CD14-positive monocyte (primary cell): ENCODE measurements around the gene MYLK2. TPM values are rescaled to one million over a fixed set of nuclear protein-coding genes. Genes with fewer than 3 reads are reported as not detected.

Experiments
- DNase-seq, 3 donors: peaks; one replicate each; pipeline ENCODE4 v3.0.0-alpha.2; 2011 to 2022
- H2AFZ ChIP-seq: 2 replicates; pipeline ENCODE4 v1.6.0; 2012; ENCODE audit warnings: mild to moderate bottlenecking, low read depth, low read length, inconsistent platforms; ENCODE audit not compliant: insufficient read depth, poor library complexity, severe bottlenecking
- H3K27ac ChIP-seq, 2 donors: 1 replicate in 1 of 2; 2 replicates in 1 of 2; pipeline ENCODE4 v1.5.1; 2012 to 2013; ENCODE audit warnings: low read length in 2 of 2, control low read depth in 1 of 2, inconsistent platforms in 1 of 2, low read depth in 1 of 2, mild to moderate bottlenecking in 1 of 2
- H3K27me3 ChIP-seq, 2 donors: one replicate each; pipeline versions ENCODE4 v1.6.0 to v1.6.1; 2011 to 2013; ENCODE audit warnings: low read length in 2 of 2; ENCODE audit not compliant: control insufficient read depth in 2 of 2, insufficient read depth in 2 of 2
- H3K36me3 ChIP-seq, 2 donors: replicated peaks in 1 of 2; 1 replicate in 1 of 2; 2 replicates in 1 of 2; pipeline versions ENCODE4 v1.5.1 to v1.6.1; 2012 to 2013; ENCODE audit warnings: low read length in 2 of 2, control low read depth in 1 of 2, inconsistent platforms in 1 of 2, mild to moderate bottlenecking in 1 of 2; ENCODE audit not compliant: insufficient read depth in 2 of 2, control insufficient read depth in 1 of 2
- H3K4me1 ChIP-seq, 2 donors: 1 replicate in 1 of 2; 2 replicates in 1 of 2; pipeline versions ENCODE4 v1.5.1 to v1.6.1; 2012 to 2013; ENCODE audit warnings: low read length in 2 of 2, control low read depth in 1 of 2, inconsistent platforms in 1 of 2, mild to moderate bottlenecking in 1 of 2, moderate library complexity in 1 of 2; ENCODE audit not compliant: insufficient read depth in 2 of 2, control insufficient read depth in 1 of 2
- H3K4me2 ChIP-seq: replicated peaks from 2 replicates; pipeline ENCODE3; 2012; ENCODE audit warnings: low read length, moderate library complexity, mild to moderate bottlenecking; ENCODE audit not compliant: poor library complexity, severe bottlenecking; ENCODE audit errors: extremely low read depth
- H3K4me3 ChIP-seq, 3 experiments: fragments of 200-600 bp in 1 of 3; sonication (generic) in 1 of 3; replicated peaks in 1 of 3; 1 replicate in 2 of 3; 2 replicates in 1 of 3; pipeline ENCODE4 v1.5.1; 2011 to 2013; ENCODE audit warnings: low read length in 3 of 3, mild to moderate bottlenecking in 3 of 3, control low read depth in 2 of 3, low read depth in 2 of 3, inconsistent platforms in 1 of 3, moderate library complexity in 1 of 3
- H3K79me2 ChIP-seq: 2 replicates; pipeline ENCODE4 v1.6.0; 2012; ENCODE audit warnings: mild to moderate bottlenecking, control low read depth, inconsistent platforms, low read length, moderate library complexity; ENCODE audit not compliant: insufficient read depth
- H3K9ac ChIP-seq: 2 replicates; pipeline ENCODE4 v1.6.0; 2017; ENCODE audit warnings: low read length, mild to moderate bottlenecking; ENCODE audit not compliant: insufficient read depth, poor library complexity, severe bottlenecking
- H3K9me3 ChIP-seq, 2 donors: replicated peaks in 1 of 2; 1 replicate in 1 of 2; 2 replicates in 1 of 2; pipeline versions ENCODE4 v1.5.1 to v1.6.1; 2012 to 2013; ENCODE audit warnings: low read length in 2 of 2, control low read depth in 1 of 2; ENCODE audit not compliant: control insufficient read depth in 1 of 2, insufficient read depth in 1 of 2
- H4K20me1 ChIP-seq: 2 replicates; pipeline ENCODE4 v1.6.0; 2012; ENCODE audit warnings: mild to moderate bottlenecking, low read length, control low read depth, moderate library complexity; ENCODE audit not compliant: insufficient read depth
- H3K27ac Mint-ChIP-seq, 7 donors: one replicate each; pipeline ENCODE4 v1.8.0; 2020; ENCODE audit warnings: mild to moderate bottlenecking in 7 of 7, mixed read lengths in 7 of 7, moderate library complexity in 6 of 7, inconsistent platforms in 2 of 7
- H3K27me3 Mint-ChIP-seq, 3 donors: one replicate each; pipeline ENCODE4 v1.8.0; 2021 to 2022; ENCODE audit warnings: low read depth in 3 of 3, mild to moderate bottlenecking in 3 of 3, mixed read lengths in 3 of 3, moderate library complexity in 3 of 3, inconsistent platforms in 1 of 3
- H3K36me3 Mint-ChIP-seq, 2 donors: one replicate each; pipeline ENCODE4 v1.8.0; 2020; ENCODE audit warnings: mixed read lengths in 2 of 2, inconsistent platforms in 1 of 2, mild to moderate bottlenecking in 1 of 2
- H3K4me1 Mint-ChIP-seq: one replicate; pipeline ENCODE4 v1.8.0; 2020; ENCODE audit warnings: mild to moderate bottlenecking, mixed read lengths
- H3K4me3 Mint-ChIP-seq, 2 donors: one replicate each; pipeline ENCODE4 v1.8.0; 2020; ENCODE audit warnings: mild to moderate bottlenecking in 2 of 2, mixed read lengths in 2 of 2, moderate library complexity in 1 of 2
- H3K9me3 Mint-ChIP-seq, 7 donors: one replicate each; pipeline ENCODE4 v1.8.0; 2020 to 2022; ENCODE audit warnings: mixed read lengths in 7 of 7, mild to moderate bottlenecking in 6 of 7, moderate library complexity in 6 of 7, inconsistent platforms in 2 of 7
- CTCF ChIP-seq: fragments of 200-600 bp; IDR thresholded peaks from one replicate; pipeline ENCODE4 v1.8.0; 2022; ENCODE audit warnings: antibody characterized with exemption, mild to moderate bottlenecking
- WGBS: methylation state at CpG from one replicate; pipeline ENCODE4 v1.1.5; 2013; ENCODE audit warnings: missing lambda C conversion rate; ENCODE audit not compliant: insufficient coverage; 5-methylcytosine and 5-hydroxymethylcytosine counted together
- intact Hi-C, 2 donors: fragments of 100-400 bp; cut with micrococcal nuclease; formaldehyde crosslinking; loops; one replicate each; pipeline versions ENCODE4 v1.15.0 to v1.15.1; 2023
- polyA plus RNA-seq, 3 donors: library from polyadenylated mRNA; depleted of rRNA in 1 of 3; unstranded in 2 of 3; stranded (reverse) in 1 of 3; fragments of 300-500 nt in 2 of 3; fragments of >200 nt in 1 of 3; fragmentation: Illumina TruSeq in 2 of 3; gene quantifications; 1 replicate in 2 of 3; 2 replicates in 1 of 3; pipeline ENCODE4 v1.2.3, GENCODE V29; 2012 to 2021

The MYLK2 gene
- polyA plus RNA-seq, 3 donors = not detected

GRCh38 chr20:31829731-31830130 is 10.6 kb downstream of the MYLK2 start:
- Histone ChIP-seq H3K36me3 (no peaks in the 10 kb centered on the region), H3K79me2 (no peaks in the 10 kb centered on the region), H3K4me3 (no peak overlapping the region), H3K4me1 (no peaks in the 10 kb centered on the region), H4K20me1 (no peaks in the 10 kb centered on the region), H3K4me2 (no peak overlapping the region), H3K27ac (no peak overlapping the region), H3K9me3 (no peaks in the 10 kb centered on the region), H2AFZ (no peak overlapping the region), H3K27me3 (peaks cover 0 to 11% of the 10 kb centered on the region in 2 donors), H3K9ac (no peak overlapping the region)
- H3K4me3 Mint-ChIP-seq = no peak overlapping the region
- no peaks in the 10 kb centered on the region for H3K4me1 Mint-ChIP-seq
- DNase-seq = no peak
- no peak for TF ChIP-seq CTCF
- H3K36me3 Mint-ChIP-seq = no peaks in the 10 kb centered on the region
- peaks cover 8 to 23% (median 23%) of the 10 kb centered on the region in 3 donors for H3K27me3 Mint-ChIP-seq
- H3K27ac Mint-ChIP-seq = peak overlapping the region in 1 of 7 donors; percentile 13
- intact Hi-C loops = loop anchor here in 1 of 2 donors (5.0 to 10.0 kb wide), 2 partner anchors 205 to 263 kb away; no protein-coding TSS in a partner anchor
- 66% methylated on average over 5 of the region's 6 CpGs for WGBS
- H3K9me3 Mint-ChIP-seq = peaks cover 0 to 2% (median 0%) of the 10 kb centered on the region in 7 donors

DNA sequence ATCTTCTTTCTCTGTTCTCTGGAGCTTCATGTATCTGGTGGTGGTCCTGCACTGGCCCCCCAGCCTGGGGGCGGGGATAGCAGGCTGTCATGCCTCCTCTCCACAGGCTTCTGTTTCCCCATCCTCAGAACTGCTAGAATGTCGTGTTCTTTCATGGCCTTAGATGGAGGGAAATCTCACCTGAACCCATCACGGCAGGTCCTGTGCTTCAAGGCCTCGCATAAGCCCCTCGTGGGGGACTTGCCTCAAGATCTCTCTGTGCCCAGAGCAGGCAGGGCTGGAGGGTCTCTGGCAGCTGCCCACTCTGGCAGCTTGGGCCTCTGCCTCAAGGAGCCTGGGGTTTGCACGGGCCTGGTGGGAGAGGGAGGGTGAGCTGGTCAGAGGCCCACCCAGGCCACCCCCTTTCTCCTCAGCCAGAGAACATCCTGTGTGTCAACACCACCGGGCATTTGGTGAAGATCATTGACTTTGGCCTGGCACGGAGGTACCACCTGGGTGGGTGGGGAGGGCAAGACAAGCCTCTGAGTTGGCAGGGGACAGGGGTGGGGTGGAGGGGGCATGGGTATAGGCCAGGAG is 11.3 kb downstream of the MYLK2 start:
- Histone ChIP-seq H2AFZ (no peak overlapping the region), H3K9me3 (no peaks in the 10 kb centered on the region), H3K36me3 (no peaks in the 10 kb centered on the region), H3K4me3 (no peak overlapping the region), H4K20me1 (no peaks in the 10 kb centered on the region), H3K4me1 (peaks cover 4 to 6% of the 10 kb centered on the region in 2 donors), H3K27me3 (peaks cover 0 to 18% of the 10 kb centered on the region in 2 donors), H3K9ac (no peak overlapping the region), H3K27ac (no peak overlapping the region), H3K79me2 (no peaks in the 10 kb centered on the region), H3K4me2 (no peak overlapping the region)
- DNase-seq = no peak
- Mint-ChIP-seq H3K27me3 (peaks cover 16 to 31% (median 30%) of the 10 kb centered on the region in 3 donors), H3K9me3 (peaks cover 0 to 2% (median 0%) of the 10 kb centered on the region in 7 donors), H3K4me3 (no peak overlapping the region), H3K4me1 (no peaks in the 10 kb centered on the region), H3K27ac (peak overlapping the region in 1 of 7 donors; percentile 2), H3K36me3 (peaks cover 0 to 2% of the 10 kb centered on the region in 2 donors)
- 100% methylated on average over 3 of the region's 8 CpGs for WGBS
- no peak for TF ChIP-seq CTCF
- intact Hi-C loops = no loop called here
